HCEC 1CT (cell line): Measurements from ENCODE around the gene FOXP2.
"Not testable (repeated sequence)": the region's sequence is repeated elsewhere in the genome, so short reads cannot be mapped to it uniquely, and the experiment has no call there.

Source experiments
- DNase-seq: peaks from one replicate; pipeline ENCODE4 v3.0.0-alpha.2; 2017

Gene FOXP2

GRCh38 chr7:114598946-114599345 lies 184.3 kb downstream of the FOXP2 start:
- no peak for DNase-seq

- DNase-seq, result no peak
Observed at GRCh38 chr7:114606100-114606499, 191.5 kb downstream of the FOXP2 start.

GRCh38 chr7:114608822-114609221 lies 194.2 kb downstream of the FOXP2 start:
- DNase-seq, result not testable (repeated sequence)

GRCh38 chr7:114620208-114620607 lies 205.6 kb downstream of the FOXP2 start:
- no peak for DNase-seq

GRCh38 chr7:114622221-114622620 lies 207.6 kb downstream of the FOXP2 start:
- DNase-seq, result no peak

- DNase-seq, result no peak
Observed at GRCh38 chr7:114623146-114623545, 208.5 kb downstream of the FOXP2 start.

- DNase-seq, result no peak
Observed at GRCh38 chr7:114627231-114627630, 212.6 kb downstream of the FOXP2 start.

GRCh38 chr7:114628362-114628761 lies 213.7 kb downstream of the FOXP2 start:
- no peak for DNase-seq

- no peak for DNase-seq
Observed at GRCh38 chr7:114629762-114630161, 215.1 kb downstream of the FOXP2 start.

- no peak for DNase-seq
Observed at GRCh38 chr7:114630201-114630990, 215.8 kb downstream of the FOXP2 start.

- DNase-seq, result no peak
Observed at GRCh38 chr7:114631249-114631822, 216.7 kb downstream of the FOXP2 start.

GRCh38 chr7:114639451-114639850 lies 224.8 kb downstream of the FOXP2 start:
- DNase-seq, result no peak

- no peak for DNase-seq
Observed at GRCh38 chr7:114644455-114644854, 229.8 kb downstream of the FOXP2 start.

- DNase-seq, result no peak
Observed at GRCh38 chr7:114645451-114645850, 230.8 kb downstream of the FOXP2 start.

GRCh38 chr7:114647518-114647917 lies 232.9 kb downstream of the FOXP2 start:
- no peak for DNase-seq

GRCh38 chr7:114648117-114648516 lies 233.5 kb downstream of the FOXP2 start:
- DNase-seq, result no peak

- DNase-seq, result no peak
Observed at GRCh38 chr7:114648680-114649079, 234.1 kb downstream of the FOXP2 start.

GRCh38 chr7:114649689-114650088 lies 235.1 kb downstream of the FOXP2 start:
- no peak for DNase-seq

GRCh38 chr7:114650491-114650890 lies 235.9 kb downstream of the FOXP2 start:
- no peak for DNase-seq

GRCh38 chr7:114652041-114652440 lies 237.4 kb downstream of the FOXP2 start:
- no peak for DNase-seq

- no peak for DNase-seq
Observed at GRCh38 chr7:114653364-114654088, 238.9 kb downstream of the FOXP2 start.

GRCh38 chr7:114656466-114656865 lies 241.9 kb downstream of the FOXP2 start:
- no peak for DNase-seq

GRCh38 chr7:114657279-114657678 lies 242.7 kb downstream of the FOXP2 start:
- no peak for DNase-seq

- DNase-seq, result no peak
Observed at GRCh38 chr7:114658216-114658615, 243.6 kb downstream of the FOXP2 start.
